Activated CD4-positive, alpha-beta T cell treated with anti-CD3 and anti-CD28 coated beads, Interleukin-2, amount 10 ng/mL, durations not matched to agents 7 days and 5 days (primary cell): ENCODE results near the gene CLMP. TPM values are rescaled to one million over a fixed set of nuclear protein-coding genes. Genes with fewer than 3 reads are reported as not detected.
"Not testable (repeated sequence)": the region's sequence is repeated elsewhere in the genome, so short reads cannot be mapped to it uniquely, and the experiment has no call there.

ENCODE experiments used
- CTCF ChIA-PET: fragments of 350-600 bp; sonication (Branson Sonifier 250); formaldehyde crosslinking; loops from one replicate; lab custom pipeline; 2021; ENCODE audit warnings: antibody characterized with exemption; lab: Charles Lee
- POLR2A ChIA-PET: fragments of 350-600 bp; sonication (Branson Sonifier 250); formaldehyde crosslinking; loops from one replicate; lab custom pipeline; 2021; ENCODE audit warnings: antibody characterized with exemption; lab: Charles Lee
- DNase-seq: peaks from one replicate; pipeline ENCODE4 v3.0.0-alpha.2; 2020
- H3K27ac Mint-ChIP-seq: one replicate; pipeline ENCODE4 v1.8.0; 2021; ENCODE audit warnings: mild to moderate bottlenecking, moderate library complexity, mixed read lengths
- H3K27me3 Mint-ChIP-seq: one replicate; pipeline ENCODE4 v1.8.0; 2021; ENCODE audit warnings: mixed read lengths
- H3K36me3 Mint-ChIP-seq: one replicate; pipeline ENCODE4 v1.8.0; 2021; ENCODE audit warnings: low read depth, mixed read lengths
- H3K4me1 Mint-ChIP-seq: one replicate; pipeline ENCODE4 v1.8.0; 2021; ENCODE audit warnings: mixed read lengths
- H3K4me3 Mint-ChIP-seq: one replicate; pipeline ENCODE4 v1.8.0; 2021; ENCODE audit warnings: mild to moderate bottlenecking, moderate library complexity, mixed read lengths
- H3K9me3 Mint-ChIP-seq: one replicate; pipeline ENCODE4 v1.8.0; 2021; ENCODE audit warnings: mixed read lengths
- total RNA-seq, 2 experiments: library from RNA; stranded (reverse); gene quantifications; one replicate each; pipeline ENCODE4 v1.2.3, GENCODE V29; 2021

Gene CLMP
- total RNA-seq, 2 experiments from 2014 or later = 0.15 to 0.23 TPM

DNA sequence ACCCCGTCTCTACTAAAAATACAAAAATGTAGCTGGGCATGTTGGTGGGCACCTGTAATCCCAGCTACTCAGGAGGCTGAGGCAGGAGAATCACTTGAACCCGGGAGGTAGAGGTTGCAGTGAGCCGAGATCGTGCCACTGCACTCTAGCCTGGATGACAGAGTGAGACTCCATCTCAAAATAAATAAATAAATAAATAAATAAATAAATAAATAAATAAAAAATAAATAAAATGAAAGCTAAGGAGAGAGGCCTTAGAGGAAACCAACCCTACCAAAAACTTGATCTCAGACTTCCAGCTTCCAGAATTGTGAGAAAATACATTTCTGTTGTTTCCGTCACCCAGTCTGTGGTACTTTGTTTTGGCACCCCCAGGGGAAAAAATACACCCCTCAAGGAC is 42.7 kb downstream of the CLMP start:
- H3K9me3 Mint-ChIP-seq, DNase-seq, H3K4me1 Mint-ChIP-seq, H3K36me3 Mint-ChIP-seq, H3K27ac Mint-ChIP-seq, H3K4me3 Mint-ChIP-seq, H3K27me3 Mint-ChIP-seq, POLR2A ChIA-PET: not testable (repeated sequence)
- CTCF ChIA-PET = interaction anchor here (1.0 to 1.1 kb wide), 2 partner anchors 9 to 11 kb away, joined by 3 read pairs; no protein-coding TSS in a partner anchor

DNA sequence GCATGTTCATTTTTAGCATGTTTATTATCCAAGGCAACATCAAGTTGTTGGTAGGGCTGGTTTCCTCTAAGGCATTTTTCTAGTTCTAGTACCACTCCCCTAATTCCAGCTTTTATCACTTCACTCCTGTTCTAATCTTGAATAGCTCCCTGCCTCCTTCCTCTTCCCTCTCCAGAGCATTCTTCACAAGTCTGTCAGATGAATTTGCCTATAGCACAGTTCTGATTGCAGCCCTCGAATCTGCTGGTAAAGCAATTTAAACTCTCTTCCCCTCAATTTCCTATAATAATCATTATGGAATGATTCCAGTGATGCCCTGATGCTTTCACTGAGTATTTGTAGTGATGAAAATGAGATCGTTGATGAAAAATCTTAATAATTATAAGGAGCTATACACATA is 43.3 kb downstream of the CLMP start:
- Mint-ChIP-seq H3K27ac (no peak overlapping the region), H3K36me3 (peaks cover 2% of the 10 kb centered on the region), H3K4me1 (no peaks in the 10 kb centered on the region), H3K4me3 (no peak overlapping the region), H3K27me3 (peaks cover 7% of the 10 kb centered on the region), H3K9me3 (peaks cover 8% of the 10 kb centered on the region)
- ChIA-PET POLR2A (no interaction called here), CTCF (interaction anchor here (1.0 to 1.1 kb wide), 2 partner anchors 8 to 11 kb away, joined by 3 read pairs; no protein-coding TSS in a partner anchor)
- DNase-seq = no peak

DNA sequence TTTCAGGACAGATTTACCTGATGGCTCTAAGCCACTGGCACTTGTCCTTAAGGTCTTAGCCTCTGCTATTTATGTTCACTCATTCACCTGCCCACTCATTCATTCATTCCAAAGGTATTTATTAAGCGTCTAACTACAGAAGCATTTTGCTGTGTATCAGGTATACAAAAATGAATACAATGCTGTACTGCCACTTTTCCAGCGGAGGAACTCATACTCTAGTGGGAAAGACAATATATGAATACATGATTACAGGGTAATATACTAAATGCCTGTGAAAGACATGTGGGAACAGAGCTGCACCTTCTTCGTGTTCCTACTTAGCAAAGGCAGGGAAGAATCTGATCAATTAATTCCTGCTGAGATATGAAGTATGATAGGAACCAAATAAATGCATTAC is 43.7 kb downstream of the CLMP start:
- Mint-ChIP-seq H3K27me3 (peaks cover 6% of the 10 kb centered on the region), H3K9me3 (peaks cover 7% of the 10 kb centered on the region), H3K27ac (no peak overlapping the region), H3K4me1 (no peaks in the 10 kb centered on the region), H3K4me3 (no peak overlapping the region), H3K36me3 (peaks cover 1% of the 10 kb centered on the region)
- ChIA-PET CTCF (interaction anchor here (1.1 kb wide), 1 partner anchor 12 kb away, joined by 3 read pairs; no protein-coding TSS in a partner anchor), POLR2A (no interaction called here)
- no peak for DNase-seq

- DNase-seq = no peak
- ChIA-PET POLR2A (no interaction called here), CTCF (interaction anchor here (0.6 kb wide), 1 partner anchor 12 kb away, joined by 4 read pairs; no protein-coding TSS in a partner anchor)
- Mint-ChIP-seq H3K27me3 (peaks cover 5% of the 10 kb centered on the region), H3K4me3 (no peak overlapping the region), H3K4me1 (no peaks in the 10 kb centered on the region), H3K27ac (no peak overlapping the region), H3K9me3 (peaks cover 3% of the 10 kb centered on the region), H3K36me3 (no peaks in the 10 kb centered on the region)
Measured at GRCh38 chr11:123150882-123151281, 44.2 kb downstream of the CLMP start.

- POLR2A ChIA-PET = no interaction called here
- CTCF ChIA-PET = no interaction called here
- H3K9me3 Mint-ChIP-seq = no peaks in the 10 kb centered on the region
Measured at GRCh38 chr11:123148965-123149364, 46.1 kb downstream of the CLMP start.

GRCh38 chr11:123145661-123146060 is 49.4 kb downstream of the CLMP start:
- POLR2A ChIA-PET = no interaction called here
- peaks cover 2% of the 10 kb centered on the region for H3K27me3 Mint-ChIP-seq
- CTCF ChIA-PET = interaction anchor here (0.9 to 1.3 kb wide), 2 partner anchors 17 to 111 kb away, joined by 3 to 6 read pairs; no protein-coding TSS in a partner anchor
- H3K27ac Mint-ChIP-seq = no peak overlapping the region
- no peaks in the 10 kb centered on the region for H3K36me3 Mint-ChIP-seq
- DNase-seq = no peak
- no peaks in the 10 kb centered on the region for H3K4me1 Mint-ChIP-seq
- no peaks in the 10 kb centered on the region for H3K9me3 Mint-ChIP-seq
- no peak overlapping the region for H3K4me3 Mint-ChIP-seq

More at GRCh38 chr11:123148965-123149364, 46.1 kb downstream of the CLMP start:
- H3K27me3 Mint-ChIP-seq = peaks cover 2% of the 10 kb centered on the region
- H3K4me1 Mint-ChIP-seq = no peaks in the 10 kb centered on the region
- H3K4me3 Mint-ChIP-seq = no peak overlapping the region
- no peak overlapping the region for H3K27ac Mint-ChIP-seq
- H3K36me3 Mint-ChIP-seq = no peaks in the 10 kb centered on the region
- DNase-seq = no peak

DNA sequence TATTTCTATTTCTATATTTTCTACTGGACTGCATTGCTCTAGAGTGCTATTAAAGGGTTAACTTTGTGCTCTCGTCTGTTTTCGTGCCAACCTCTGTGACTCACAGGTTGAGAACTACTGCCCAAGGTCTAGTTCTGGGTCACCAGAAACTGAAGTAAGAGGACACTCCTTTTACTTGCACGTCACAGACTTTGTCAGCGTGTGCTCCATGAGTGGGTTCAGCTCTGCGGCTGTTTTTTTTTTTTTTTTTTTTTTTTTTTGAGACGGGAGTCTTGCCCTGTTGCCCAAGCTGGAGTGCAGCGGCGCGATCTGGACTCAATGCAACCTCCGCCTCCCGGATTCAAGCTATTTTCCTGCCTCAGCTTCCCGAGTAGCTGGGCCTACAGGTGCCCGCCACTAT is 49.8 kb downstream of the CLMP start:
- CTCF ChIA-PET = interaction anchor here (1.3 kb wide), 1 partner anchor 17 kb away, joined by 6 read pairs; no protein-coding TSS in a partner anchor
- H3K4me1 Mint-ChIP-seq = no peaks in the 10 kb centered on the region

DNA sequence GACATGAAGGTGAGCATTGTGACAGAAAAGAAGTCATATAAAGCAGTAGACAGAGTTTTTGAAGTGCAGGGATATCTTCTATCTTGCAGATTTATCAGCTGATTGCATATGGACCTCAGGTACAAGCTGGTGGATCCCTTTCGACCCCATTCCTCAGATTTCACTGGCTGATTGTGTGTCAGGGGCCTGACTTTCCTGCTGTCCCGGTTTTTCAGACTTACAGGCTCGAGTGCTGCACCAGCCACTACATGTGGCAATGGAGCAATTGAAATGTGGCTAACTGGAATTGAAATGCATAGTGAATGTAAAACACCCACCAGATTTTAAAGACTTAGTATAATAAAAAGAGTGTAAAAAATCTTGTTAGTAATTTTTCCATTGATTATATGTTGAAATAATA is 50.3 kb downstream of the CLMP start:
- ChIA-PET CTCF (no interaction called here), POLR2A (no interaction called here)
- no peak overlapping the region for H3K27ac Mint-ChIP-seq
- DNase-seq = no peak
- H3K9me3 Mint-ChIP-seq = no peaks in the 10 kb centered on the region
- H3K4me1 Mint-ChIP-seq = no peaks in the 10 kb centered on the region
- no peak overlapping the region for H3K4me3 Mint-ChIP-seq
- H3K27me3 Mint-ChIP-seq = peaks cover 2% of the 10 kb centered on the region
- H3K36me3 Mint-ChIP-seq = no peaks in the 10 kb centered on the region

More for the DNA sequence above, 49.8 kb downstream of the CLMP start:
- H3K36me3 Mint-ChIP-seq = no peaks in the 10 kb centered on the region
- POLR2A ChIA-PET = no interaction called here
- H3K27me3 Mint-ChIP-seq = peaks cover 2% of the 10 kb centered on the region
- no peaks in the 10 kb centered on the region for H3K9me3 Mint-ChIP-seq
- DNase-seq = no peak
- H3K4me3 Mint-ChIP-seq = no peak overlapping the region
- no peak overlapping the region for H3K27ac Mint-ChIP-seq

GRCh38 chr11:123143921-123144320 is 51.1 kb downstream of the CLMP start:
- ChIA-PET POLR2A (no interaction called here), CTCF (interaction anchor here (1.2 kb wide), 1 partner anchor 8 kb away, joined by 3 read pairs; no protein-coding TSS in a partner anchor)
- H3K4me3 Mint-ChIP-seq = no peak overlapping the region
- no peak for DNase-seq
- no peaks in the 10 kb centered on the region for H3K4me1 Mint-ChIP-seq
- H3K27me3 Mint-ChIP-seq = peaks cover 2% of the 10 kb centered on the region
- H3K36me3 Mint-ChIP-seq = no peaks in the 10 kb centered on the region
- no peak overlapping the region for H3K27ac Mint-ChIP-seq
- no peaks in the 10 kb centered on the region for H3K9me3 Mint-ChIP-seq

- POLR2A ChIA-PET = interaction anchor here (0.6 kb wide), 1 partner anchor 96 kb away, joined by 3 read pairs; no protein-coding TSS in a partner anchor
Measured at GRCh38 chr11:123143476-123143875, 51.6 kb downstream of the CLMP start.

GRCh38 chr11:123139206-123139605 is 55.8 kb downstream of the CLMP start:
- H3K9me3 Mint-ChIP-seq = no peaks in the 10 kb centered on the region
- H3K4me3 Mint-ChIP-seq = no peak overlapping the region
- no peak overlapping the region for H3K27ac Mint-ChIP-seq
- H3K36me3 Mint-ChIP-seq = no peaks in the 10 kb centered on the region
- peaks cover 1% of the 10 kb centered on the region for H3K4me1 Mint-ChIP-seq
- ChIA-PET CTCF (interaction anchor here (1.1 kb wide), 1 partner anchor 114 kb away, joined by 5 read pairs; no protein-coding TSS in a partner anchor), POLR2A (no interaction called here)
- DNase-seq = no peak
- H3K27me3 Mint-ChIP-seq = peaks cover 3% of the 10 kb centered on the region

More at GRCh38 chr11:123143476-123143875, 51.6 kb downstream of the CLMP start:
- Mint-ChIP-seq H3K4me1 (no peaks in the 10 kb centered on the region), H3K36me3 (no peaks in the 10 kb centered on the region), H3K4me3 (no peak overlapping the region), H3K27me3 (peaks cover 2% of the 10 kb centered on the region), H3K9me3 (no peaks in the 10 kb centered on the region), H3K27ac (no peak overlapping the region)
- DNase-seq = no peak
- CTCF ChIA-PET = interaction anchor here (1.2 kb wide), 1 partner anchor 9 kb away, joined by 3 read pairs; no protein-coding TSS in a partner anchor

DNA sequence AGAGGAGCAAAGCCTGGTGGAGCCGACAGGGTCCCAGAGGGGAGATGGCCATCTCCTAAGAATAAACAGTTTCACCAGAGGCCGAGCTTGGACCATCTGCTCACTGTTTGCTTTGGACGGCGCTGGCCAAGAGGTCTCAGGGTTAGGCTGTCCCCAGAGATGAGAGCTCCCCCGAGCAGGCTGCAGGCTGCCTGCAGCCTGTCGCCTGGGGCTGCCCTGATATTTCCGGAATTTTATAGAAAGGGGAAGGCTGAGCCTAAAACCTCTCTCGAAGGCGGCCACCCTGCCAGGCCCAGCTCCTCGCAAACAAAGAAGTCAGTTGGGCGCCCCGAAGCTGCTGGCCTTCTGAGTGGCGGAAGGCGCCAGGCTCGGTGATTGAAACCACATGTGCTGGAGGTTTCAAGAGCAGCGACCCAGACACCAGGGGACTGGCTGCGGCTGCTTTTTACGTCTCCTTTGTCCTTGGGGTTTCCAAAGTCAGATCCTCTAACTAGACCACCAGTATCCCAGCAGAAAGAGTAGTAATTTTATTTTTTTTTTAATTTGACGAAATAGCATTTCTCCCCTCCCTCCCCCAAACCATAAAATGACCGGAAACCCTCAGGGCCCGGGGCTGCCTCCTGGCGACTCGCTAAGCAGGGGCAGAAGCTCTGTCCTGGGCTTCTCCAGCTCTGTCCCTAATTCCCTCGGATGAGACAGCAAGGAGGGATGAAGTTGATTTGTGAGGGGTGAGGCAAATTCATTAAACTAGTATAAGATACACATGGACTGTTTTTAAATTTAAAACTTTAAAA is 57.4 kb downstream of the CLMP start:
- no peak overlapping the region for H3K4me3 Mint-ChIP-seq
- peaks cover 3% of the 10 kb centered on the region for H3K27me3 Mint-ChIP-seq
- H3K36me3 Mint-ChIP-seq = no peaks in the 10 kb centered on the region
- H3K27ac Mint-ChIP-seq = no peak overlapping the region
- no peaks in the 10 kb centered on the region for H3K9me3 Mint-ChIP-seq
- peaks cover 1% of the 10 kb centered on the region for H3K4me1 Mint-ChIP-seq
- ChIA-PET POLR2A (no interaction called here), CTCF (no interaction called here)
- DNase-seq = no peak

- Mint-ChIP-seq H3K4me3 (no peak overlapping the region), H3K36me3 (no peaks in the 10 kb centered on the region), H3K27me3 (peaks cover 3% of the 10 kb centered on the region), H3K27ac (no peak overlapping the region), H3K9me3 (no peaks in the 10 kb centered on the region), H3K4me1 (peaks cover 1% of the 10 kb centered on the region)
- POLR2A ChIA-PET = no interaction called here
- no peak for DNase-seq
- CTCF ChIA-PET = no interaction called here
Measured at GRCh38 chr11:123135863-123136446, 59.1 kb downstream of the CLMP start.
